Cardiac muscle cell (in vitro differentiated cells and primary cell): ENCODE data around the gene USP30. TPM values are rescaled to one million over a fixed set of nuclear protein-coding genes. Genes with fewer than 3 reads are reported as not detected.

Source experiments
- DNase-seq, 2 donors: peaks; one replicate each; pipeline versions ENCODE4 v3.0.0 to v3.0.0-alpha.2; 2010 to 2017; ENCODE audit warnings: low read depth in 1 of 2, low spot score in 1 of 2
- H3K27ac ChIP-seq: fragments of 200-600 bp; sonication (generic); 2 replicates; pipeline ENCODE4 v1.5.1; 2016
- H3K27me3 ChIP-seq: fragments of 200-600 bp; sonication (generic); 2 replicates; pipeline ENCODE4 v1.6.0; 2016; ENCODE audit warnings: control low read depth
- H3K36me3 ChIP-seq: fragments of 200-600 bp; sonication (generic); 2 replicates; pipeline ENCODE4 v1.5.1; 2016; ENCODE audit warnings: control low read depth
- H3K4me1 ChIP-seq: fragments of 200-600 bp; sonication (generic); 2 replicates; pipeline ENCODE4 v1.8.1; 2017; ENCODE audit warnings: low read depth, mild to moderate bottlenecking, mixed run types
- H3K4me3 ChIP-seq: fragments of 200-600 bp; sonication (generic); 2 replicates; pipeline ENCODE4 v1.5.1; 2016; ENCODE audit warnings: mild to moderate bottlenecking
- H3K9me3 ChIP-seq: fragments of 200-600 bp; sonication (generic); 2 replicates; pipeline ENCODE4 v1.5.1; 2017; ENCODE audit warnings: low read depth, mild to moderate bottlenecking, control low read depth
- polyA plus RNA-seq: library from polyadenylated mRNA; unstranded; fragments of >200 nt; fragmentation: Nextera tagmentation; extraction: Ambion mirVana; gene quantifications from 2 replicates; pipeline ENCODE4 v1.2.1, GENCODE V29; 2016
- total RNA-seq: library from RNA; depleted of rRNA; stranded (reverse); fragments of >200 nt; gene quantifications from 2 replicates; pipeline ENCODE4 v1.2.3, GENCODE V29; 2016
- TF ChIP-seq, protein P1 (sequence below): IDR thresholded peaks from 2 replicates; pipeline ENCODE4 v1.5.1; 2012; ENCODE audit warnings: low read depth, mild to moderate bottlenecking, low read length

Gene USP30
- total and polyA plus RNA-seq, 2 experiments from 2014 or later, result 18.9 to 21.0 TPM

DNA sequence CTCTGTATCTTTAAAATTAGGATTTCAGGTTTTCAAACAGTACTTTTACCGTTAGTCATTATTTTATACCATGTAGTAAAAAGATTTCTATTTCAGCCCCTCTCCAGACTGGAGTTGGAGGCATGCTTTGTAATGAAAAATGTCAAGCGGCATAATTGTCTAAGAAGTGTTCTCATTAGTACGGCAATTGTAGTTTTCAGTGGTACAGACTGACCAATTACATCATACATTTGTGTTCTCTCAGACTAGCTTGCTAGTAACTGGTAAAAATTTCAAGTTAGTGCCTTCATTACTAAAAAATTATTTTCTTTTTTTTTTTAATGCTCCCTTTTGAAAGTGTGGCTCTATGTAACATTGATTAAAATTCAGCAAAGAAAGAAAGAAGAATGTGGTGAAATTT is 4.5 kb downstream of the USP30 start:
- Histone ChIP-seq H3K9me3 (no peaks in the 10 kb centered on the region), H3K27me3 (no peaks in the 10 kb centered on the region), H3K27ac (no peak overlapping the region), H3K4me3 (no peak overlapping the region), H3K36me3 (peaks cover 18% of the 10 kb centered on the region), H3K4me1 (peaks cover 7% of the 10 kb centered on the region)
- DNase-seq, result no peak
- TF ChIP-seq, protein P1, sequence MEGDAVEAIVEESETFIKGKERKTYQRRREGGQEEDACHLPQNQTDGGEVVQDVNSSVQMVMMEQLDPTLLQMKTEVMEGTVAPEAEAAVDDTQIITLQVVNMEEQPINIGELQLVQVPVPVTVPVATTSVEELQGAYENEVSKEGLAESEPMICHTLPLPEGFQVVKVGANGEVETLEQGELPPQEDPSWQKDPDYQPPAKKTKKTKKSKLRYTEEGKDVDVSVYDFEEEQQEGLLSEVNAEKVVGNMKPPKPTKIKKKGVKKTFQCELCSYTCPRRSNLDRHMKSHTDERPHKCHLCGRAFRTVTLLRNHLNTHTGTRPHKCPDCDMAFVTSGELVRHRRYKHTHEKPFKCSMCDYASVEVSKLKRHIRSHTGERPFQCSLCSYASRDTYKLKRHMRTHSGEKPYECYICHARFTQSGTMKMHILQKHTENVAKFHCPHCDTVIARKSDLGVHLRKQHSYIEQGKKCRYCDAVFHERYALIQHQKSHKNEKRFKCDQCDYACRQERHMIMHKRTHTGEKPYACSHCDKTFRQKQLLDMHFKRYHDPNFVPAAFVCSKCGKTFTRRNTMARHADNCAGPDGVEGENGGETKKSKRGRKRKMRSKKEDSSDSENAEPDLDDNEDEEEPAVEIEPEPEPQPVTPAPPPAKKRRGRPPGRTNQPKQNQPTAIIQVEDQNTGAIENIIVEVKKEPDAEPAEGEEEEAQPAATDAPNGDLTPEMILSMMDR, result no peak

DNA sequence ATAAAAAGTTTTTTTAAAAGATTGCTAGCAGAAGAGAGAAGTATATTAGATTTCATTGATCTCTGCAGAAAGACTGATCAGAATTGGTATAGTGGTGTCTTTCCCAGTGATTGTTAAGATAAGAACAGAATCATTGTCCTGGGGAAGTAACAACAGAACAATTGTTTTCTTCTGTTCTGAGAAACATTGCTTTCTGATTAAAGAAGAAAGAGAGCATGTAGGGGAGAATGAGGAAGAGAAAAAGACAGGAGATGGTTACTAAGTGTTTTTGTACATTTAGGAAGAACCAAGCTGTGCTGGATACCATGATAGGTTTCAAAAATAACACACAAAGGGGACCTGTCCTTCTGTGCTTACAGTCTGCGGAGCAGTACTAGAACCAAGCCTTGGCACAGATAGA is 5.0 kb downstream of the USP30 start:
- no peak for DNase-seq
- Histone ChIP-seq H3K4me1 (peaks cover 7% of the 10 kb centered on the region), H3K4me3 (no peak overlapping the region), H3K36me3 (peaks cover 18% of the 10 kb centered on the region), H3K27ac (no peak overlapping the region), H3K9me3 (no peaks in the 10 kb centered on the region), H3K27me3 (no peaks in the 10 kb centered on the region)
- TF ChIP-seq, protein P1, result no peak

DNA sequence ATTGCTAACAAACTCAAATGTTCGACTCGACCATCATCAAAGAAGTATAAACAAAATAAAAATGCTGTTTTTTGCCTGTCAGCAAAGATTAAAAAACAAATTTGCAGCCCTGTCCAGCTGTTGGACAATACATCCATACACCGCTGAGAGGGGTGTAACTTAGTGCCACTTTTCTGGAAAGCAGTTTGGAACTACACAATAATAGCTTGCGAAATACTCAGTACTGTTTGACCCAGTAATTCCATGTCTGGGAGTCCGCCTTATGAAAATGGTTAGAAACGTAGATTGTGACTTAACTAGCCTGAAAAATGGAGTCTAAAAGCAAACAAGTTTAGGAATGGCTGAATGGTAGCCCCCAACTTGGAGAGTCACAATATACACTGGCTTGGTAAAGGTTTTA is 6.4 kb downstream of the USP30 start:
- H3K27me3 ChIP-seq, result no peaks in the 10 kb centered on the region
- no peak overlapping the region for H3K27ac ChIP-seq
- TF ChIP-seq, protein P1, result no peak

DNA sequence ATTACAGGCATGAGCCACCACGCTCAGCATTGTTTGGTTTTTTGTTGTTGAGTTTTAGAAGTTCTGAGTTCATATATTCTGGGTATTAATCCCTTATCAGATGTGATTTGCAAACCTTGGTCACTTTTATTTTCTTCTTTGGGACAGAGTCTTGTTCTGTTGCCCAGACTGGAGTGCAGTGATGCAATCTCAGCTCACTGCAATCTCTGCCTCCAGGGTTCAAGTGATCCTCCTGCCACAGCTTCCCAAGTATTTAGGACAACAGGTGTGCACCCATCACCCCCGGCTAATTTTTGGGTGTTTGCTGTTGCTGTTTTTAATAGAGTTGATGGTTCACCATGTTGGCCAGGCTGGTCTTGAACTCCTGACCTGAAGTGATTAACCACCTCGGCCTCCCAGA is 11.8 kb downstream of the USP30 start:
- no peak overlapping the region for H3K27ac ChIP-seq
- H3K4me3 ChIP-seq, result no peak overlapping the region
- no peaks in the 10 kb centered on the region for H3K9me3 ChIP-seq
- no peak for DNase-seq
- TF ChIP-seq, protein P1, result no peak
- peaks cover 27% of the 10 kb centered on the region for H3K36me3 ChIP-seq
- H3K4me1 ChIP-seq, result no peaks in the 10 kb centered on the region
- H3K27me3 ChIP-seq, result no peaks in the 10 kb centered on the region

More for the DNA sequence above, 6.4 kb downstream of the USP30 start:
- Histone ChIP-seq H3K4me1 (peaks cover 1% of the 10 kb centered on the region), H3K9me3 (no peaks in the 10 kb centered on the region), H3K4me3 (no peak overlapping the region), H3K36me3 (peaks cover 18% of the 10 kb centered on the region)
- DNase-seq, result no peak

DNA sequence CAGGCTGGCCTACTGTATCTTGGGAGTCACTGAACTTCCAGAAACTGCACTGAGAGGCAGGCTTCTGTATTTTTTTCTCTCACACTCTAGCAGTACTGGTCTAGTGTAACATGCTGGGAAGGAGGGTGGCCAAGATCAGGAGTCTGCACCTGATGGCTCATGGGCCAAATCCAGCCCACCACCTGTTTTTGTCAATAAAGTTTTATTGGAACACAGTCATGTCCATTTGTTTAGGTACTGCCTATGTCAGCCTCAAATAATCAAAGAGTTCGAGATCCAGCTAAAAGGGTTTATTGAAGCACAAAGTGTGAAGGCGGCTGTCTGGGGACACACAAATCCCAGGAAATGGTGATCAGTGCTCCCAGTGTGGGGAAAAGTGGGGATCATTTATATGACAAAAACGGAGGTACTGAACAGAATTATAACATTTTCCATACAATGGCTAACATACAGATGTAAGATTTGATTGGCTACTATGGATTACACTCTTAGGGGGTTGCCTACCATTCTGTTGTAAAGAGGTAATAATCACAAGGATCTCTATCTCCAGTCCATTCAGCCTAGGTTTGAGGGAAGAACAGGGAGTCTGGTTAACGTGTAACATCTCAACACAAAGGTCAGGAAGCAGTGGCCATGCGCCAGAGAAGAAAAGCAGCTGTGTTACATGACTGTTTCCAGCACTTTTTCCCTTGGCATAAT is 12.9 kb downstream of the USP30 start:
- H3K27ac ChIP-seq, result no peak overlapping the region
- no peaks in the 10 kb centered on the region for H3K27me3 ChIP-seq
- H3K4me1 ChIP-seq, result no peaks in the 10 kb centered on the region
- no peak overlapping the region for H3K4me3 ChIP-seq
- H3K36me3 ChIP-seq, result peaks cover 22% of the 10 kb centered on the region
- no peaks in the 10 kb centered on the region for H3K9me3 ChIP-seq
- DNase-seq, result no peak
- TF ChIP-seq, protein P1, result no peak
